PFSK-1 (cell line): ENCODE results near the gene OSBPL9.

Experiments
- FOXP2 ChIP-seq: optimal IDR thresholded peaks from 2 replicates; pipeline ENCODE3; 2011; ENCODE audit warnings: borderline replicate concordance, control low read depth, inconsistent platforms; ENCODE audit not compliant: insufficient read depth; ENCODE audit errors: extremely low read length, extremely low read depth
- POLR2AphosphoS5 ChIP-seq: IDR thresholded peaks from 2 replicates; pipeline ENCODE4 v1.6.1; 2012; ENCODE audit warnings: low read depth, mild to moderate bottlenecking, control low read depth, low read length, moderate library complexity
- REST ChIP-seq, 2 experiments: IDR thresholded peaks; 2 replicates each; pipeline versions ENCODE4 v1.6.1 to v1.8.0; 2011 to 2012; ENCODE audit warnings: low read depth in 2 of 2, low read length in 2 of 2, control low read depth in 1 of 2, inconsistent platforms in 1 of 2, mild to moderate bottlenecking in 1 of 2, moderate library complexity in 1 of 2; ENCODE audit not compliant: insufficient read depth in 1 of 2
- SIN3A ChIP-seq: IDR thresholded peaks from 2 replicates; pipeline ENCODE4 v1.6.1; 2012; ENCODE audit warnings: mild to moderate bottlenecking, low read length, moderate library complexity, borderline replicate concordance; ENCODE audit not compliant: insufficient read depth
- TAF1 ChIP-seq: IDR thresholded peaks from 2 replicates; pipeline ENCODE4 v1.6.1; 2012; ENCODE audit warnings: low read length, control low read depth, borderline replicate concordance; ENCODE audit not compliant: insufficient read depth

Gene OSBPL9

DNA sequence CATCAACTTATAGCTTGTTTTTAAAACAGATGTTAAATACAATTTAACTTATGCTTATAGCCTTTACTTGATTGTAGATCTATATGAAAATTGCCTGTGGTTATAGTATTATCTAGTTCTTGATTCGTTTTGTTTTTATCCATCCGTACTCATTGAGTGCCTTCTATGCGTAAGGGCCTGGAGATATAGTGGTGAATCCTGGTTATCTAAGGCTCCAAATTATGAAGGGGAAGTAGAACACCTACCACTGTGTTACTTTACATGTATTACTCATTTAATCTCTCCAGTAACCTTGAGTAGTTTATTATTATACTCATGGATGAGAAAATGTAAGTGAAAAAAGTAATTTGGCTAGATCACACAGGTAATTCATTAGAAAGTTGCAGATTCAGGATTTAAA is 121.8 kb downstream of the OSBPL9 start:
- TF ChIP-seq TAF1, result no peak
- no peak for TF ChIP-seq FOXP2
- no peak for TF ChIP-seq REST (IDR thresholded peaks at IDR 0.05; ENCODE audit: insufficient read depth in 1 of 2, low read depth in 2 of 2, low read length in 2 of 2)
- TF ChIP-seq SIN3A, result no peak
- no peak for TF ChIP-seq POLR2AphosphoS5

GRCh38 chr1:51740652-51741051 is 123.8 kb downstream of the OSBPL9 start:
- TF ChIP-seq FOXP2 (no peak), POLR2AphosphoS5 (no peak), TAF1 (no peak), SIN3A (no peak), REST (IDR thresholded peaks at IDR 0.05; ENCODE audit: insufficient read depth in 1 of 2, low read depth in 2 of 2, low read length in 2 of 2) (no peak)

GRCh38 chr1:51741121-51741681 is 124.3 kb downstream of the OSBPL9 start:
- TF ChIP-seq FOXP2 (no peak), REST (IDR thresholded peaks at IDR 0.05; ENCODE audit: insufficient read depth in 1 of 2, low read depth in 2 of 2, low read length in 2 of 2) (no peak), TAF1 (no peak), SIN3A (no peak), POLR2AphosphoS5 (no peak)

DNA sequence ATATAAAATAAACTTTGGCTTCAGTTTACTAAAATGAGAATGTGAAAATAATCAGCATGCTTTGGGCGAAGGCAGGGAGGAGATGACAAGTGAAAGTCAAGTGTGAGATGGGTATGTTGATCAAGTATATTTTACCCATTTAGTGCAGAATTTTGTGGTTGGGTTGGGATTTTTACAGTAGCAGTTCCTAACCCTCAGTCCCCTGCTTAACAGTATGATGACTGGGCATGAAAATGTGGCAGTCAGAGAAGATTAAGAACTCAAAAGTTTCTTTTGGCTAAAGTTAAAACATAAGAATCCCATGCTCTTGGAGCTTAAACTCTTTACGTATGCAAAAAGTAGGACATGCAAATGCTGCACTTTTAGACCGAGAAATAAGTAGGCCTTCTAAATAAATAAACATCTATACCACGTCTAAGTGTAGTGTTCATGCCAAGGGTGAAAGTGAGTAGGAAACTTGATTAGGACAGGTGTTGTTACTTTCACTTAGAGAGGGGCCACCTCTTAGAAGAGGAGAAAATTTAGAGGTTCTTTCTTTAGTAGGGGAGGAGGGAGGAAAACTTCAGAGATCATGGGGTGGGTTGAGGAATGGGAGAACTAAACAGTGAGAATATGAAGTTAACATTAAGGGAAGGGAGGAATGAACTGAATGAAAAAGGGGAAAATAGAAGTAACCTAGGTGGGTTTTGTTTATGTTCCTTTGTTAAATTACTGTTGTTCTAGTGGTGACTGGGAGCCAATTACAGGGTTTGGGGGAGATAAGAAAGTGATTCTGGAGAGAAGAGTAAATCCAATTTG is 127.8 kb downstream of the OSBPL9 start:
- TF ChIP-seq REST (IDR thresholded peaks at IDR 0.05; ENCODE audit: insufficient read depth in 1 of 2, low read depth in 2 of 2, low read length in 2 of 2) (no peak), FOXP2 (no peak), TAF1 (no peak), SIN3A (no peak), POLR2AphosphoS5 (no peak)

GRCh38 chr1:51745304-51745570 is 128.3 kb downstream of the OSBPL9 start:
- TF ChIP-seq FOXP2, result no peak
- no peak for TF ChIP-seq POLR2AphosphoS5
- TF ChIP-seq TAF1, result no peak
- TF ChIP-seq SIN3A, result no peak
- no peak for TF ChIP-seq REST (IDR thresholded peaks at IDR 0.05; ENCODE audit: insufficient read depth in 1 of 2, low read depth in 2 of 2, low read length in 2 of 2)
